Esophagus (tissue), 2 donors: ENCODE results near the gene DNAJC5. TPM values are rescaled to one million over a fixed set of nuclear protein-coding genes. Genes with fewer than 3 reads are reported as not detected.
"Not testable (repeated sequence)": the region's sequence is repeated elsewhere in the genome, so short reads cannot be mapped to it uniquely, and the experiment has no call there.

ENCODE experiments used
- H3K27ac ChIP-seq, 2 donors: one replicate each; pipeline ENCODE4 v1.5.1; 2013; ENCODE audit warnings: low read depth in 2 of 2, mild to moderate bottlenecking in 2 of 2, inconsistent platforms in 1 of 2, low read length in 1 of 2, moderate library complexity in 1 of 2
- H3K27me3 ChIP-seq, 2 donors: one replicate each; pipeline ENCODE4 v1.6.1; 2013; ENCODE audit warnings: low read length in 2 of 2, control low read depth in 1 of 2, mild to moderate bottlenecking in 1 of 2; ENCODE audit not compliant: insufficient read depth in 2 of 2, control insufficient read depth in 1 of 2
- H3K36me3 ChIP-seq, 2 donors: one replicate each; pipeline ENCODE4 v1.6.1; 2013; ENCODE audit warnings: low read length in 1 of 2; ENCODE audit not compliant: control insufficient read depth in 2 of 2, insufficient read depth in 2 of 2
- H3K4me1 ChIP-seq, 2 donors: one replicate each; pipeline ENCODE4 v1.6.1; 2013; ENCODE audit warnings: low read length in 1 of 2; ENCODE audit not compliant: control insufficient read depth in 2 of 2, insufficient read depth in 2 of 2
- H3K4me3 ChIP-seq, 2 donors: one replicate each; pipeline ENCODE4 v1.5.1; 2013; ENCODE audit warnings: low read length in 2 of 2, mild to moderate bottlenecking in 2 of 2, low read depth in 1 of 2, moderate library complexity in 1 of 2
- H3K9me3 ChIP-seq, 2 donors: one replicate each; pipeline ENCODE4 v1.6.1; 2013; ENCODE audit warnings: mild to moderate bottlenecking in 2 of 2, low read depth in 1 of 2, low read length in 1 of 2, moderate library complexity in 1 of 2; ENCODE audit not compliant: control insufficient read depth in 2 of 2, insufficient read depth in 1 of 2
- WGBS, 2 donors: extraction: QIAGEN DNeasy Blood & Tissue Kit; methylation state at CpG; one replicate each; pipeline ENCODE4 v1.1.7; 2013; 5-methylcytosine and 5-hydroxymethylcytosine counted together
- polyA plus RNA-seq, 2 donors: library from polyadenylated mRNA; stranded (reverse); fragments of 200-250 nt; gene quantifications; one replicate each; pipeline ENCODE4 v1.2.3, GENCODE V29; 2013
- donor health status: healthy with polysubstance abuse.
- donor health status: Bipolar disorder and iron deficiency.

DNAJC5 gene
- polyA plus RNA-seq, 2 donors = 42.9 to 59.4 TPM

DNA sequence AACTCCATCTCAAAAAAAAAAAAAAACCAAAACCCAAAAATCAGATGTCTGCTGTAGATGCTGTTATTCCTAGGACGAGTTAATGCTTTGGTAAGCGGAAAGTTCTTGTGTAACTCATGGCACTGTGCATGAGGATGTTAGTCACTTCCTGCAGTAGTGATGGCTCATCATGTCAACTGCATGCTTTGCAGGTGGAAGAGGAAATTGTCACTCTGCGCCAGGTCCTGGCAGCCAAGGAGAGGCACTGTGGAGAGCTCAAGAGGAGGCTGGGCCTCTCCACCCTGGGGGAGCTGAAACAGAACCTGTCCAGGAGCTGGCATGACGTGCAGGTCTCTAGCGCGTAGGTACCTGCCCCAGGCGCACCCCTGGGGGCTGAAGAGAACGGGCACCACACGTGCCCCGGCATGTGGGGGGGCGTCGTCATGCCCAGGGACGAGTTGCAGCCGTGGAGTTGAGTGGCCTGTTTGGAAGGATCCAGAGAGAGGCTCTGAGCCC lies 21.4 kb upstream of the DNAJC5 start:
- Histone ChIP-seq H3K27ac (peak overlapping the region; percentile 58 to 73), H3K4me1 (peaks cover 0 to 6% of the 10 kb centered on the region in 2 donors), H3K36me3 (peaks cover 8 to 43% of the 10 kb centered on the region in 2 donors), H3K27me3 (no peaks in the 10 kb centered on the region), H3K4me3 (no peak overlapping the region), H3K9me3 (no peaks in the 10 kb centered on the region)
- 55 to 62% methylated on average over 14 of the region's 14 CpGs for WGBS, 2 donors

DNA sequence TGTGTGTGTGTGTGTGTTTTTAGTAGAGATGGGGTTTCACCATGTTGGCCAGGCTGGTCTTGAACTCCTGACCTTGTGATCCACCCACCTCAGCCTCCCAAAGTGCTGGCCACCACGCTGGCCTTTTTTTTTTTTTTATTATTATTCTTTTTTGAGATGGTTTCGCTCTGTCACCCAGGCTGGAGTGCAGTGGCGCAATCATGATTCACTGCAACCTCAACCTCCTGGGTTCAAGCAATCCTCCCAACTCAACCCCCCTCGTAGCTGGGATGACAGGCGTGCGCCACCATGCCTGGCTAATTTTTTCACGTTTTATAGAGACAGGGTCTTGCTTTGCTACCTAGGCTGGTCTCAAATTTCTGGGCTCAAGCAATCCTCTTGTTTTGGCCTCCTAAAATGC lies 20.7 kb upstream of the DNAJC5 start:
- not testable (repeated sequence) for H3K27ac ChIP-seq
- 86 to 89% methylated on average over 7 of the region's 7 CpGs for WGBS, 2 donors

GRCh38 chr20:63876489-63877036 lies 18.4 kb upstream of the DNAJC5 start:
- H3K27ac ChIP-seq = no peak overlapping the region
- H3K27me3 ChIP-seq = no peaks in the 10 kb centered on the region
- peaks cover 0 to 6% of the 10 kb centered on the region in 2 donors for H3K4me1 ChIP-seq
- H3K4me3 ChIP-seq = no peak overlapping the region
- 92 to 93% methylated on average over 19 of the region's 19 CpGs for WGBS, 2 donors
- H3K36me3 ChIP-seq = peaks cover 7 to 44% of the 10 kb centered on the region in 2 donors
- no peaks in the 10 kb centered on the region for H3K9me3 ChIP-seq

More for the DNA sequence above, 20.7 kb upstream of the DNAJC5 start:
- H3K36me3 ChIP-seq = peaks cover 7 to 44% of the 10 kb centered on the region in 2 donors
- H3K9me3 ChIP-seq, H3K4me3 ChIP-seq, H3K27me3 ChIP-seq, H3K4me1 ChIP-seq: not testable (repeated sequence)

DNA sequence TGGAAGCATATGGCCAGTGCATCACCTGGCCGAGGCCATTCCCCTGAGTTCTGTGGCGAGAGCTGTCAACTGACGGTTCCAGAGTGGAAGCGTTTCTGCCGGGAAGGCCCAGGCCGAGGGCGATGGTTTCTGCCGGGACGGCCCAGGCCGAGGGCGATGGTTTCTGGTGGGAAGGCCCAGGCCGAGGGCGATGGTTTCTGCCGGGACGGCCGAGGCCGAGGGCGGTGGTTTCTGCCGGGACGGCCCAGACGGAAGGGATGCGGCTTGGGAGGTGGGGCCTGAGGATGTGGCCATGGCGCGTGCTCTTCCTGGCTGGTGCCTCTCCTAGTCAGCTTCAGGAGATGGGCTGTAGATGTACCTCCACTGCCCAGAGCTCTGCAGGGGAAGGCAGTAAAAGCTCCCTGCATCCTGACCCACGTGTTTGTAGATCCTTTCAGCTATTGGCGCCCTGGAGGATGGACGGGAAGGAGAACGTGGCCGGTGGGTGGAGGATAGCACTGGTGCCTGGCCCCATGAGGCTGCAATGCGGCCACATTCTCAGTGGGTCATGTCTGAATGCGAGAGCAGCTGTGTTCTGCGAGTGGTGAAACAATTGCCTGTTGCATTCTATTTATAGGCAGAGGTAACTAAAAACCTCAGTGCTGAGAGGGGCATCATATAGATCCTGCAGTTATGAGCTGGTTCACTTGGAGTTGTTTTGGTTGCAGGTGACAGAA lies 17.0 kb upstream of the DNAJC5 start:
- Histone ChIP-seq H3K36me3 (peaks cover 8 to 52% of the 10 kb centered on the region in 2 donors), H3K27me3 (no peaks in the 10 kb centered on the region), H3K4me1 (peaks cover 0 to 8% of the 10 kb centered on the region in 2 donors), H3K27ac (no peak overlapping the region), H3K4me3 (no peak overlapping the region), H3K9me3 (no peaks in the 10 kb centered on the region)
- 93 to 94% methylated on average over 32 of the region's 32 CpGs for WGBS, 2 donors

DNA sequence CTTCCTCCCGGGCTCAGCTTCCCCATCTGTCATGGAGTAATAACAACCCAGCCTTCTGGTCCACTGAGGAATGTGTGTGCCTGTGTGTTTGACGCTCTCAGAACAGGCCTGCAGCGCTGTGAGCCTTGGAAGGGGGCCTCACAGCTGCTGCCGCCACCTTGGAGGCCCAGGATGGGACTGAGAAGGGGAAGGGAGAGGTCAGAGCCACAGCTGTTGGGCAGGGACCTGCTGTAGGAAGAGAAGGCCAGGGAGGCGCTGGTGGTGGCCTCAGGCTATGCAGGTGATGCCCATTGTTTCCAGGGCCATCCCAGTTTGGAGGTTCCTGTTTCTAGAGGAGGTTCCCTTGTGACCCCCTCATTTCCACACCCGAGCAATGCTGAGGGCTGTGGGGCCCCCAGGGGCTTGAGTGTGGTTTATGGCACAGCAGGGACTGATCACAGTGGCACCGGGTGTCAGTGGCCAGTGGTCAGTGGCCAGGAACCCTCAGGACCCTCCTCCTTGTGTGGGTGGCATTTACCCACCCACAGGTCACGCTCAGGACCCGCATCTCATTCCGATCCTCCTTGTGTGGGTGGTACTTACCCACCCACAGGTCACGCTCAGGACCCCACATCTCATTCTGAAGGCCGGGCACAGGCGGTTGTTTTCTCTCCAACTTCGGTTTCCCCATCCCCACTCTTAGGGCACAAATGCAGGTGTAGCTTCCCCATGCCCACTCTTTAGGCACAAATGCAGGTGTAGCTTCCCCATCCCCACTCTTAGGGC lies 15.8 kb upstream of the DNAJC5 start:
- no peak overlapping the region for H3K27ac ChIP-seq
- H3K9me3 ChIP-seq = no peaks in the 10 kb centered on the region
- peaks cover 0 to 9% of the 10 kb centered on the region in 2 donors for H3K4me1 ChIP-seq
- WGBS, 2 donors = 91% methylated on average over 14 of the region's 14 CpGs
- H3K36me3 ChIP-seq = peaks cover 18 to 59% of the 10 kb centered on the region in 2 donors
- H3K27me3 ChIP-seq = no peaks in the 10 kb centered on the region
- no peak overlapping the region for H3K4me3 ChIP-seq

GRCh38 chr20:63880901-63881300 lies 14.0 kb upstream of the DNAJC5 start:
- not testable (repeated sequence) for H3K9me3 ChIP-seq, H3K27me3 ChIP-seq, H3K27ac ChIP-seq, H3K4me3 ChIP-seq
- 89 to 95% methylated on average over 13 of the region's 13 CpGs for WGBS, 2 donors
- peaks cover 17 to 69% of the 10 kb centered on the region in 2 donors for H3K36me3 ChIP-seq
- H3K4me1 ChIP-seq = peaks cover 0 to 23% of the 10 kb centered on the region in 2 donors

DNA sequence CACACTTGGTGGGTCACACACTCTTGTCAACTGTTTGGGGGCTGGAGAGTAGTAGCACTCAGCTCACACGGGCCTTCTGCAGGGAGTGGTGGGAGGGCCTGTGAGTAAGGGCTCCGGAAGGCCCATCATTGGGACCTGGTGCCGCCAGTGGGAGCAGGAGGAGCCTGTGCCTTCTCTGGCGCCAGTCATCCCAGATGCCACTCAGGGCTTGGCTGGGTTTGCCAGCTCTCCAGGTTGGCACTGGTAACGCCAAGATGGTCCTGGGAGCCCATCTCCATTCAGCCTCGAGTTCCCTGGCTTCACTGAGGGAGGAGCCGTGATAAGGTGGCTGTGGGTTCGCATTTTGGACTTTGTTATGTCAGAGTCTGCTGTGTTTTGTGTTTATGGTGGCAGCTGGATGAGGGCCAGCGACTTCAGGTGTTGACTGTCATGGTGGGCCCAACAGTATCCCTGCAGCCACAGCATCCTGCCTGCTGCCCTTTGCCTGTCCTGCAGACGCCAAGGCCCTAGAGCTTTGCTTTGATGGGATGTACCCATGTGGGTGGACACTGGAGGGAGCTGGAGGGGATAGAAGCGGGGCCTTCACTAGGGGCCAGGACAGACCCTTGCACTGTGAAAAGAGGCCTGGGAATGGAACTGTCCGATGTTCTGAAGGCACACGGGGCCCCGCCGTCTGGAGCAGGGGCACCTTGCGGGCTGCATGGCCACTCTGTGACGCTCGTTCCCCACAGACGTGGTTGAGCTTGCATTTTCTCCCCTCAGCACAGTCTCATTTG lies 13.3 kb upstream of the DNAJC5 start:
- Histone ChIP-seq H3K9me3 (no peaks in the 10 kb centered on the region), H3K4me3 (no peak overlapping the region), H3K36me3 (peaks cover 18 to 70% of the 10 kb centered on the region in 2 donors), H3K4me1 (peaks cover 0 to 24% of the 10 kb centered on the region in 2 donors), H3K27me3 (no peaks in the 10 kb centered on the region), H3K27ac (no peak overlapping the region)
- WGBS, 2 donors = 82 to 88% methylated on average over 19 of the region's 19 CpGs

- Histone ChIP-seq H3K27me3 (no peaks in the 10 kb centered on the region), H3K4me3 (no peak overlapping the region), H3K27ac (no peak overlapping the region), H3K4me1 (peaks cover 0 to 24% of the 10 kb centered on the region in 2 donors), H3K36me3 (peaks cover 18 to 72% of the 10 kb centered on the region in 2 donors), H3K9me3 (no peaks in the 10 kb centered on the region)
- WGBS, 2 donors = 84 to 86% methylated on average over 28 of the region's 28 CpGs
Observed at GRCh38 chr20:63882257-63883200, 12.4 kb upstream of the DNAJC5 start.
